Neural progenitor cell (in vitro differentiated cells): ENCODE measurements around the gene MSI2.

Experiments used
- EZH2 ChIP-seq: fragments of 200-600 bp; sonication (generic); IDR thresholded peaks from 2 replicates; pipeline ENCODE4 v1.6.1; 2017; ENCODE audit warnings: antibody characterized with exemption, mild to moderate bottlenecking, moderate library complexity
- TF ChIP-seq, protein P1 (sequence below): fragments of 200-600 bp; sonication (generic); IDR thresholded peaks from 2 replicates; pipeline ENCODE4 v1.5.1; 2017; ENCODE audit warnings: antibody characterized with exemption, mild to moderate bottlenecking

DNA sequence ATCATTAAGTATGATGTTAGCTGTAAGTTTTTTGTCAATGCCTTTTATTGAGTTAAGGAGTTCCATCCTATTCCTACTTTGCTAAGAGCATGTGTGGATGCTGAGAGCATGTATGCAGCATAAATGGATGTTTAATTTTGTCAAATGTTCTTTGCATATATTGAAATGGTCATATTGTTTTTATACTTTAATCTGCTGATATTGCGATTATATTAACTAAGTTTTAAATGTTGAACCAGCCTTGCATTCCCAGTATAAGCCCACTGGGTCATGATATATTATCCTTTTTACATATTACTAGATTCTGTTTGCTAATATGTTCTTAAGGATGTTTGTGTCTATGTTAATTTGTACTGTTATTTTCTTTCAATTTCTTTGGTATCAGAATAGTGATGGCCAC lies 435.6 kb downstream of the MSI2 start:
- TF ChIP-seq, protein P1, sequence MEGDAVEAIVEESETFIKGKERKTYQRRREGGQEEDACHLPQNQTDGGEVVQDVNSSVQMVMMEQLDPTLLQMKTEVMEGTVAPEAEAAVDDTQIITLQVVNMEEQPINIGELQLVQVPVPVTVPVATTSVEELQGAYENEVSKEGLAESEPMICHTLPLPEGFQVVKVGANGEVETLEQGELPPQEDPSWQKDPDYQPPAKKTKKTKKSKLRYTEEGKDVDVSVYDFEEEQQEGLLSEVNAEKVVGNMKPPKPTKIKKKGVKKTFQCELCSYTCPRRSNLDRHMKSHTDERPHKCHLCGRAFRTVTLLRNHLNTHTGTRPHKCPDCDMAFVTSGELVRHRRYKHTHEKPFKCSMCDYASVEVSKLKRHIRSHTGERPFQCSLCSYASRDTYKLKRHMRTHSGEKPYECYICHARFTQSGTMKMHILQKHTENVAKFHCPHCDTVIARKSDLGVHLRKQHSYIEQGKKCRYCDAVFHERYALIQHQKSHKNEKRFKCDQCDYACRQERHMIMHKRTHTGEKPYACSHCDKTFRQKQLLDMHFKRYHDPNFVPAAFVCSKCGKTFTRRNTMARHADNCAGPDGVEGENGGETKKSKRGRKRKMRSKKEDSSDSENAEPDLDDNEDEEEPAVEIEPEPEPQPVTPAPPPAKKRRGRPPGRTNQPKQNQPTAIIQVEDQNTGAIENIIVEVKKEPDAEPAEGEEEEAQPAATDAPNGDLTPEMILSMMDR: no peak
- TF ChIP-seq EZH2: no peak
